GM12878 (cell line): ENCODE data around the gene NUDT13. TPM values are rescaled to one million over a fixed set of nuclear protein-coding genes. Genes with fewer than 3 reads are reported as not detected.

ENCODE experiments used
- ATAC-seq: fragments of 200-7000 bp; cut with Tn5 transposase; 3 replicates; pipeline ENCODE4 v1.9.1; 2020; ENCODE audit warnings: mild to moderate bottlenecking, moderate library complexity
- BruUV-seq: library from RNA; stranded (reverse); fragments of 400-500 nt; replicated peaks from 2 replicates; lab custom pipeline; 2021; lab: Mats Ljungman, UMichigan
- CTCF ChIA-PET: fragments of 300-600 bp; sonication (Branson Sonifier 250); formaldehyde crosslinking; extraction: SDS; loops from one replicate; lab custom pipeline; 2021; ENCODE audit warnings: inconsistent platforms; lab: Yijun Ruan, JAX
- POLR2A ChIA-PET: fragments of 350-600 bp; formaldehyde crosslinking; extraction: SDS; loops from one replicate; lab custom pipeline; 2021; ENCODE audit warnings: inconsistent platforms; lab: Charles Lee
- RAD21 ChIA-PET: fragments of 300-600 bp; sonication (Branson Sonifier 250); formaldehyde crosslinking; loops from one replicate; lab custom pipeline; 2023; ENCODE audit warnings: antibody characterized with exemption; ENCODE audit not compliant: unreplicated experiment; lab: Charles Lee
- SMC1A ChIA-PET: fragments of 300-600 bp; sonication (Branson Sonifier 250); formaldehyde crosslinking; loops from one replicate; lab custom pipeline; 2023; ENCODE audit not compliant: unreplicated experiment, uncharacterized antibody; lab: Charles Lee
- DNase-seq: peaks from one replicate; pipeline ENCODE4 v3.0.0-alpha.2; 2011; ENCODE audit warnings: low read depth, low spot score
- FAIRE-seq: peaks from 3 replicates; lab custom pipeline; 2011; peaks lifted over from hg19 to GRCh38; lab: Jason Lieb, UNC
- H2AFZ ChIP-seq: 2 replicates; pipeline ENCODE4 v1.6.0; 2011; ENCODE audit warnings: low read depth, low read length, control low read depth; ENCODE audit not compliant: control insufficient read depth
- H3K27ac ChIP-seq: 2 replicates; pipeline ENCODE4 v1.5.1; 2011; ENCODE audit warnings: control low read depth; ENCODE audit not compliant: control insufficient read depth, insufficient read depth
- H3K27me3 ChIP-seq, 2 experiments: replicated peaks in 1 of 2; 2 replicates each; pipeline versions ENCODE4 v1.6.0 to v1.6.1; 2011; ENCODE audit warnings: low read length in 1 of 2; ENCODE audit not compliant: control insufficient read depth in 2 of 2, insufficient read depth in 2 of 2
- H3K36me3 ChIP-seq, 2 experiments: 2 replicates each; pipeline ENCODE4 v1.5.1; 2011; ENCODE audit warnings: low read length in 1 of 2; ENCODE audit not compliant: control insufficient read depth in 2 of 2, insufficient read depth in 2 of 2
- H3K4me1 ChIP-seq: 2 replicates; pipeline ENCODE4 v1.6.1; 2011; ENCODE audit warnings: mild to moderate bottlenecking, low read length, moderate library complexity, mixed read lengths; ENCODE audit not compliant: control insufficient read depth, insufficient read depth
- H3K4me2 ChIP-seq: 2 replicates; pipeline ENCODE4 v1.6.0; 2011; ENCODE audit warnings: control low read depth; ENCODE audit not compliant: control insufficient read depth, insufficient read depth
- H3K4me3 ChIP-seq: fragments of 200-600 bp; sonication (generic); 2 replicates; pipeline ENCODE4 v1.5.1; 2016
- H3K79me2 ChIP-seq: 2 replicates; pipeline ENCODE4 v1.6.0; 2011; ENCODE audit warnings: low read length; ENCODE audit not compliant: control insufficient read depth, insufficient read depth
- H3K9ac ChIP-seq: 2 replicates; pipeline ENCODE4 v1.8.0; 2011; ENCODE audit warnings: low read length, control low read depth, mixed read lengths; ENCODE audit not compliant: control insufficient read depth, insufficient read depth
- H3K9me3 ChIP-seq: replicated peaks from 3 replicates; pipeline ENCODE4 v1.5.1; 2011; ENCODE audit warnings: mild to moderate bottlenecking, low read length; ENCODE audit not compliant: control insufficient read depth, insufficient read depth
- H4K20me1 ChIP-seq: 2 replicates; pipeline ENCODE4 v1.6.0; 2011; ENCODE audit not compliant: control insufficient read depth, insufficient read depth
- BMI1 ChIP-seq: fragments of 450-650 bp; IDR thresholded peaks from 2 replicates; pipeline ENCODE4 v1.6.1; 2016; ENCODE audit warnings: mild to moderate bottlenecking, moderate library complexity, borderline replicate concordance
- CBFB ChIP-seq: IDR thresholded peaks from 2 replicates; pipeline ENCODE4 v1.6.1; 2016; ENCODE audit warnings: antibody characterized with exemption, low read depth
- CHD4 ChIP-seq: fragments of 200-600 bp; sonication (generic); IDR thresholded peaks from 2 replicates; pipeline ENCODE4 v1.6.1; 2016; ENCODE audit warnings: mild to moderate bottlenecking
- WGBS: methylation state at CpG from one replicate; pipeline ENCODE4 v1.1.6; 2016; ENCODE audit warnings: low lambda C conversion rate; ENCODE audit not compliant: insufficient replicate concordance, insufficient coverage; ENCODE audit errors: missing lambda C conversion rate; 5-methylcytosine and 5-hydroxymethylcytosine counted together
- in situ Hi-C: fragments of 300-500 bp; cut with MboI; formaldehyde crosslinking; loops from 9 replicates; pipeline ENCODE4 v1.14.3; 2018; ENCODE audit warnings: mixed read lengths
- intact Hi-C: fragments of 100-400 bp; cut with micrococcal nuclease; formaldehyde crosslinking; loops from one replicate; pipeline ENCODE4 v1.14.2; 2022; ENCODE audit not compliant: unreplicated experiment
- polyA plus RNA-seq, 11 experiments: library from polyadenylated mRNA; depleted of rRNA in 4 of 11; unstranded in 6 of 11; stranded (reverse) in 5 of 11; fragments of >200 nt; fragmentation: Nextera tagmentation in 4 of 11; fragmentation: Illumina TruSeq in 1 of 11; extraction: Ambion mirVana in 4 of 11; extraction: Trizol in 1 of 11; gene quantifications; 1 replicate in 1 of 11; 2 replicates in 10 of 11; pipeline versions ENCODE4 v1.2.1 to v1.2.3, GENCODE V29; 2011 to 2016; ENCODE audit warnings: inconsistent platforms in 2 of 11, missing spikeins in 2 of 11, low read depth in 1 of 11
- total RNA-seq, 4 experiments: library from RNA; depleted of rRNA in 3 of 4; stranded (reverse); fragments of >200 nt in 3 of 4; fragmentation: Illumina TruSeq in 1 of 4; extraction: Trizol in 1 of 4; gene quantifications; 2 replicates each; pipeline versions ENCODE4 v1.2.1 to v1.2.3, GENCODE V29; 2013 to 2021
- TF ChIP-seq, protein P1 (sequence below): fragments of 150-350 bp; IDR thresholded peaks from 2 replicates; pipeline ENCODE4 v1.6.1; 2016; ENCODE audit warnings: low read depth, low read length

The NUDT13 gene
- total and polyA plus RNA-seq, 10 of the 15 experiments (the other 5 are each of a cell fraction or from before 2014, with no cell fraction given): 0.72 to 6.1 (median 1.9) TPM

DNA sequence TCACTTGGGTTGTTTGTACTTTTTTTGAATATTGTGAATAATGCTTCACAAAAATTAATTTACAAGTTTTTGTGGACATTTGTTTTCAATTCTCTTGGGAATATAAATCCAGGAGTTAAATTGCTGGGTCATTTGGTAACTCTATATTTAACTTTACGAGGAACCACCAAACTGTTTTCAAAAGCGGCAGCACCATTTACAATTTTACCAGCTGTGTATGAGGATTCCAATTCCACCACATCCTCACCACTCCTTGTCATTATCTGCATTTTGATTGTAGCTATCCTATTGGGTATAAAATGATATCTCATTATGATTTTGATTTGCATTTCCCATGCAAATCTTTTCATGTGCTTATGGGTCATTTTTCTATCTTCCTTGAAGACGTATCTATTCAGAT is 4.0 kb upstream of the NUDT13 start:
- CTCF ChIA-PET: interaction anchor here (1.5 kb wide), 1 partner anchor 11 kb away, joined by 4 read pairs; no protein-coding TSS in a partner anchor
- in situ Hi-C loops: no loop called here
- RAD21 ChIA-PET: no interaction called here
- no peak for TF ChIP-seq BMI1
- no peak for TF ChIP-seq CHD4
- TF ChIP-seq, protein P1, sequence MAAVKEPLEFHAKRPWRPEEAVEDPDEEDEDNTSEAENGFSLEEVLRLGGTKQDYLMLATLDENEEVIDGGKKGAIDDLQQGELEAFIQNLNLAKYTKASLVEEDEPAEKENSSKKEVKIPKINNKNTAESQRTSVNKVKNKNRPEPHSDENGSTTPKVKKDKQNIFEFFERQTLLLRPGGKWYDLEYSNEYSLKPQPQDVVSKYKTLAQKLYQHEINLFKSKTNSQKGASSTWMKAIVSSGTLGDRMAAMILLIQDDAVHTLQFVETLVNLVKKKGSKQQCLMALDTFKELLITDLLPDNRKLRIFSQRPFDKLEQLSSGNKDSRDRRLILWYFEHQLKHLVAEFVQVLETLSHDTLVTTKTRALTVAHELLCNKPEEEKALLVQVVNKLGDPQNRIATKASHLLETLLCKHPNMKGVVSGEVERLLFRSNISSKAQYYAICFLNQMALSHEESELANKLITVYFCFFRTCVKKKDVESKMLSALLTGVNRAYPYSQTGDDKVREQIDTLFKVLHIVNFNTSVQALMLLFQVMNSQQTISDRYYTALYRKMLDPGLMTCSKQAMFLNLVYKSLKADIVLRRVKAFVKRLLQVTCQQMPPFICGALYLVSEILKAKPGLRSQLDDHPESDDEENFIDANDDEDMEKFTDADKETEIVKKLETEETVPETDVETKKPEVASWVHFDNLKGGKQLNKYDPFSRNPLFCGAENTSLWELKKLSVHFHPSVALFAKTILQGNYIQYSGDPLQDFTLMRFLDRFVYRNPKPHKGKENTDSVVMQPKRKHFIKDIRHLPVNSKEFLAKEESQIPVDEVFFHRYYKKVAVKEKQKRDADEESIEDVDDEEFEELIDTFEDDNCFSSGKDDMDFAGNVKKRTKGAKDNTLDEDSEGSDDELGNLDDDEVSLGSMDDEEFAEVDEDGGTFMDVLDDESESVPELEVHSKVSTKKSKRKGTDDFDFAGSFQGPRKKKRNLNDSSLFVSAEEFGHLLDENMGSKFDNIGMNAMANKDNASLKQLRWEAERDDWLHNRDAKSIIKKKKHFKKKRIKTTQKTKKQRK: no peak
- no peak for TF ChIP-seq CBFB
- ATAC-seq: no peak
- H2AFZ ChIP-seq: no peak overlapping the region
- no TSS peak for BruUV-seq
- H3K4me3 ChIP-seq: no peak overlapping the region
- H3K4me2 ChIP-seq: no peak overlapping the region
- POLR2A ChIA-PET: interaction anchor here (1.1 kb wide), 1 partner anchor 63 kb away, joined by 3 read pairs; no protein-coding TSS in a partner anchor
- intact Hi-C loops: no loop called here
- no peaks in the 10 kb centered on the region for H3K4me1 ChIP-seq
- H4K20me1 ChIP-seq: no peaks in the 10 kb centered on the region
- peaks cover 0 to 5% of the 10 kb centered on the region in 2 experiments; a peak in 1 of 4 replicates for H3K36me3 ChIP-seq
- H3K79me2 ChIP-seq: no peaks in the 10 kb centered on the region
- no peak overlapping the region for H3K9ac ChIP-seq
- WGBS: 82% methylated on average over 3 of the region's 3 CpGs
- SMC1A ChIA-PET: no interaction called here
- H3K9me3 ChIP-seq: no peaks in the 10 kb centered on the region; the same call in 2 of the 3 replicates
- H3K27ac ChIP-seq: no peak overlapping the region
- no peak for FAIRE-seq
- DNase-seq: no peak
- no peaks in the 10 kb centered on the region for H3K27me3 ChIP-seq
